ENCODE measurements around the gene RPN2. TPM values are rescaled to one million over a fixed set of nuclear protein-coding genes. Genes with fewer than 3 reads are reported as not detected.

The RPN2 gene
- total and polyA plus RNA-seq, 2 donors from 2014 or later: 175 to 207 TPM

GRCh38 chr20:37198932-37199660 is 20.0 kb downstream of the RPN2 start:
- intact Hi-C loops (cut with DNase I): no loop called here
- FAIRE-seq: no peak
- H3K36me3 ChIP-seq (ENCODE audit: control insufficient read depth in 2 of 3, insufficient read depth in 3 of 3, low read length in 3 of 3): peaks cover 6 to 39% (median 21%) of the 10 kb centered on the region in 3 donors
- H3K9ac ChIP-seq (ENCODE audit: low read length in 3 of 3): no peak overlapping the region
- TF ChIP-seq CTCF (IDR thresholded peaks at IDR 0.05; ENCODE audit: borderline replicate concordance, extremely low read depth, insufficient read depth): no peak
- no peaks in the 10 kb centered on the region for H3K27me3 ChIP-seq (ENCODE audit: control insufficient read depth, insufficient read depth, low read length)
- no peak overlapping the region for H3K4me3 ChIP-seq (ENCODE audit: low read length in 3 of 3)
- no peaks in the 10 kb centered on the region for H3K9me3 ChIP-seq (ENCODE audit: control insufficient read depth in 2 of 3, insufficient read depth in 1 of 3, low read length in 3 of 3)
- DNase-seq: no peak
- no peaks in the 10 kb centered on the region for H3K4me1 ChIP-seq (ENCODE audit: control insufficient read depth in 2 of 3, insufficient read depth in 2 of 3, low read depth in 1 of 3, low read length in 3 of 3)
- H3K27ac ChIP-seq (ENCODE audit: low read depth in 2 of 2, low read length in 2 of 2): no peak overlapping the region

- Histone ChIP-seq H3K4me1 (ENCODE audit: control insufficient read depth in 2 of 3, insufficient read depth in 2 of 3, low read depth in 1 of 3, low read length in 3 of 3) (no peaks in the 10 kb centered on the region), H3K9me3 (ENCODE audit: control insufficient read depth in 2 of 3, insufficient read depth in 1 of 3, low read length in 3 of 3) (no peaks in the 10 kb centered on the region), H3K27me3 (ENCODE audit: control insufficient read depth, insufficient read depth, low read length) (no peaks in the 10 kb centered on the region), H3K9ac (ENCODE audit: low read length in 3 of 3) (no peak overlapping the region), H3K4me3 (ENCODE audit: low read length in 3 of 3) (no peak overlapping the region), H3K27ac (ENCODE audit: low read depth in 2 of 2, low read length in 2 of 2) (no peak overlapping the region), H3K36me3 (ENCODE audit: control insufficient read depth in 2 of 3, insufficient read depth in 3 of 3, low read length in 3 of 3) (peaks cover 10 to 52% (median 31%) of the 10 kb centered on the region in 3 donors)
- no peak for FAIRE-seq
- TF ChIP-seq CTCF (IDR thresholded peaks at IDR 0.05; ENCODE audit: borderline replicate concordance, extremely low read depth, insufficient read depth): no peak
- intact Hi-C loops (cut with DNase I): no loop called here
- no peak for DNase-seq
Observed at GRCh38 chr20:37200376-37200775, 21.2 kb downstream of the RPN2 start.

- DNase-seq (no peak), FAIRE-seq (no peak)
- H3K4me1 ChIP-seq (ENCODE audit: control insufficient read depth in 2 of 3, insufficient read depth in 2 of 3, low read depth in 1 of 3, low read length in 3 of 3): no peaks in the 10 kb centered on the region
- peaks cover 10 to 55% (median 37%) of the 10 kb centered on the region in 3 donors for H3K36me3 ChIP-seq (ENCODE audit: control insufficient read depth in 2 of 3, insufficient read depth in 3 of 3, low read length in 3 of 3)
- no peak overlapping the region for H3K9ac ChIP-seq (ENCODE audit: low read length in 3 of 3)
- H3K4me3 ChIP-seq (ENCODE audit: low read length in 3 of 3): no peak overlapping the region
- no peak for TF ChIP-seq CTCF (IDR thresholded peaks at IDR 0.05; ENCODE audit: borderline replicate concordance, extremely low read depth, insufficient read depth)
- no peak overlapping the region for H3K27ac ChIP-seq (ENCODE audit: low read depth in 2 of 2, low read length in 2 of 2)
- H3K9me3 ChIP-seq (ENCODE audit: control insufficient read depth in 2 of 3, insufficient read depth in 1 of 3, low read length in 3 of 3): no peaks in the 10 kb centered on the region
- no peaks in the 10 kb centered on the region for H3K27me3 ChIP-seq (ENCODE audit: control insufficient read depth, insufficient read depth, low read length)
- intact Hi-C loops (cut with DNase I): no loop called here
Observed at GRCh38 chr20:37200926-37201826, 22.0 kb downstream of the RPN2 start.

Measured in kidney (tissue), 14 donors.